GM12874 (cell line): Measurements from ENCODE around the gene ASB18.

ENCODE experiments used
- TF ChIP-seq, protein P1 (sequence below): IDR thresholded peaks from 2 replicates; pipeline ENCODE4 v1.5.1; 2011; ENCODE audit warnings: low read depth, mild to moderate bottlenecking, control low read depth, low read length, moderate library complexity; ENCODE audit not compliant: insufficient read depth

Gene ASB18

DNA sequence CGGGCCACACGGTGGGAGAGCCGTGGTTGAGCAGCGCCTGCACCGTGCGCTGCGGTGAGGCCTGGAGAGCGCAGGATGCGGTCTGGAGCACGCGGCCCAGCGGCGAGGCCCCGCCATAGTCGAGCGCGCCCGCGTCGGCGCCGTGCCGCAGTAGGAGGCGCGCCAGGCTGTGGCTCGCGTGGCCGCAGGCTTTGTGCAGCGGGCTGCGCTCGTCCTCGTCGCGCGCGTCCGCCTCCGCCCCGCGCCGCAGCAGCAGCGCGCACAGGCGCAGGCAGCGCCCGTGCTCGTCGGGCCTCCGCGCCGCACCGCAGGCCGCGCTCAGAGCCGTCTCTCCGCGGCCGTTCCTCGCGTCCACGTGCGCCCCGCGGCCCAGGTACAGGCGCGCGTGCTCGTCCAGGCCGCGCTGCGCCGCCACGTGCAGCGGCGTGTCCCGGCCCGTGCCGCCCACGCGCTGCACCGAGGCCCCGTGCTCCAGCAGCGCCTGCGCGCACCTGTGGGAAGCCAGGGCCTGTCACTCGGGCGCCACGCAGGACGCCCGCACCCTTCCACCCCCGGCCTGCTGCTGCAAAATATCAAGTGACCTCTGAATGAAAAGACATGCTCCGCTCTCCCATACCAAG is 49.7 kb downstream of the ASB18 start:
- TF ChIP-seq, protein P1, sequence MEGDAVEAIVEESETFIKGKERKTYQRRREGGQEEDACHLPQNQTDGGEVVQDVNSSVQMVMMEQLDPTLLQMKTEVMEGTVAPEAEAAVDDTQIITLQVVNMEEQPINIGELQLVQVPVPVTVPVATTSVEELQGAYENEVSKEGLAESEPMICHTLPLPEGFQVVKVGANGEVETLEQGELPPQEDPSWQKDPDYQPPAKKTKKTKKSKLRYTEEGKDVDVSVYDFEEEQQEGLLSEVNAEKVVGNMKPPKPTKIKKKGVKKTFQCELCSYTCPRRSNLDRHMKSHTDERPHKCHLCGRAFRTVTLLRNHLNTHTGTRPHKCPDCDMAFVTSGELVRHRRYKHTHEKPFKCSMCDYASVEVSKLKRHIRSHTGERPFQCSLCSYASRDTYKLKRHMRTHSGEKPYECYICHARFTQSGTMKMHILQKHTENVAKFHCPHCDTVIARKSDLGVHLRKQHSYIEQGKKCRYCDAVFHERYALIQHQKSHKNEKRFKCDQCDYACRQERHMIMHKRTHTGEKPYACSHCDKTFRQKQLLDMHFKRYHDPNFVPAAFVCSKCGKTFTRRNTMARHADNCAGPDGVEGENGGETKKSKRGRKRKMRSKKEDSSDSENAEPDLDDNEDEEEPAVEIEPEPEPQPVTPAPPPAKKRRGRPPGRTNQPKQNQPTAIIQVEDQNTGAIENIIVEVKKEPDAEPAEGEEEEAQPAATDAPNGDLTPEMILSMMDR: no peak

DNA sequence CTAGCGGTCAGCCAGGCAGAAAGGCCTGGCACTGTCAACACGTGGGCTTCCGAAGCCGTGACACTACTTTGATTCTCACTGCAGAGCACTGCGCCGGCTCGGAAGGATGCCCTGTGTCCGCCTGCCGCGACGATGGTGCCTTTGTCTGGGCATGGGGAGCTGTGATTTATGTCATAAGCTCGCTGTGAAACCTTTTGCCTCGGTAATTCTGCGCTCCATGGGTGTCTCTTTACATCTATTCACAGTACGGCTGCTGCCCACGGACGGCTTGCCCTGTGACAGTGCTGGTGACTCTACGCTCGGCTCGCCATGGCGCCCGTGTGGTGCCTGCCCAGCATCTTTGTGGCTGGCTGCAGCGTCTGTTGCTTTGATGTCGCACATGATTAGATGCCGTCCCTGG is 52.9 kb downstream of the ASB18 start:
- TF ChIP-seq, protein P1: no peak

DNA sequence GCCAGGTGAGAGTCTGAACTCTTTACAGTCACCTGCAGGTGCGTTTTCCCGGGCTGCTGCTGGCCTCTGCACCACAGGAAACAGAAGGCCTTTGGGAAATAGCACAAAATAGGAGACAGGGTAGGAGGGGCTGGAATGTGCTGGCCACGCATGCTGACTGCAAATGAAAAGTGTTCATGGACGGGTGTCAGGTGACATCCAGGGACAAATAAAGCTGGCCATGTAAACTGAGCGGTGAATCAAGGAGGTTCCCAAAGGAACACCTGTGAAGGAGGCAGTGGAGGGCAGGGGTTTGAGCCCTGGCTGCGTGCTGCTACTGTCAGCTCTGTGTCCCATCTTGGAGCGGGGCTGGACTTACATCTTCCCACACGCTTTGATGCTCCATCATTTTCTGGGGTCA is 53.7 kb downstream of the ASB18 start:
- TF ChIP-seq, protein P1: no peak

DNA sequence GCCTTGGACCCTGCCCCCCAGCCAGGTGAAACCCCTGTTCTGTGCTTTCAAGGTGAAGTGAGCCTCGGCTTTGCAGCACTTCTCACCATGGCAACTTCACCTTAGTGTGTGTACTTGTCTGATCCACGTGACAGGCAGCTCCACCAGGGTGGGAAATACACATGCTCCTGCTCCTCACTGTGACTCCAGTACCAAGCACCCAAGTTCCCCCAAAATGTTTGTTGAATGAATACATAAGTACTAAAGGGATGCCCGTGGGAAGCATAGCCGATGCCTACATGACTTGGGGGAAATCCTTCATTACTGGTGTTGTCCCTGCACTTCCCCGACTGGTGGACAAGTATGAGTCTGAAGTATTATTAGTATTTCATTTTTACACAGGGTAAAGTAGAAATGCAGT is 54.2 kb downstream of the ASB18 start:
- TF ChIP-seq, protein P1: no peak

DNA sequence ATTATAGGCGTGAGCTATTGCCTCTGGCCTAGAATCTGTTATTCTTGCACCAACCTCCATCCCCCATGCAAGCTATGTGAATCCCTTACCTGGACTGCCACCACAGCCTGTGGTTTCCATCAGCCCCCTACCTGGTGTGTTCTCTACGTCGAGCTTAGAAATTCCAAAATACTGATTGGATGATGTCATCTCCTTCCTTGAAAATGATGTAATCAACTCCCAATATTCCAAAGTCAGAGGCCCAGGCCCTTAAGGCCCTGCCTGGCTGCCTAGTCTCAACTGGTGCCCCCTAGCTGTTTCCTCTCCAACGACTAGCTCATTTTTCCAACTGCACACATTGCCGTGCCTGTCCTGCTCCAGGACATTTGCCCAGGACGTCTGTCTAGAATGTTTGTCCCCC is 54.7 kb downstream of the ASB18 start:
- TF ChIP-seq, protein P1: no peak

DNA sequence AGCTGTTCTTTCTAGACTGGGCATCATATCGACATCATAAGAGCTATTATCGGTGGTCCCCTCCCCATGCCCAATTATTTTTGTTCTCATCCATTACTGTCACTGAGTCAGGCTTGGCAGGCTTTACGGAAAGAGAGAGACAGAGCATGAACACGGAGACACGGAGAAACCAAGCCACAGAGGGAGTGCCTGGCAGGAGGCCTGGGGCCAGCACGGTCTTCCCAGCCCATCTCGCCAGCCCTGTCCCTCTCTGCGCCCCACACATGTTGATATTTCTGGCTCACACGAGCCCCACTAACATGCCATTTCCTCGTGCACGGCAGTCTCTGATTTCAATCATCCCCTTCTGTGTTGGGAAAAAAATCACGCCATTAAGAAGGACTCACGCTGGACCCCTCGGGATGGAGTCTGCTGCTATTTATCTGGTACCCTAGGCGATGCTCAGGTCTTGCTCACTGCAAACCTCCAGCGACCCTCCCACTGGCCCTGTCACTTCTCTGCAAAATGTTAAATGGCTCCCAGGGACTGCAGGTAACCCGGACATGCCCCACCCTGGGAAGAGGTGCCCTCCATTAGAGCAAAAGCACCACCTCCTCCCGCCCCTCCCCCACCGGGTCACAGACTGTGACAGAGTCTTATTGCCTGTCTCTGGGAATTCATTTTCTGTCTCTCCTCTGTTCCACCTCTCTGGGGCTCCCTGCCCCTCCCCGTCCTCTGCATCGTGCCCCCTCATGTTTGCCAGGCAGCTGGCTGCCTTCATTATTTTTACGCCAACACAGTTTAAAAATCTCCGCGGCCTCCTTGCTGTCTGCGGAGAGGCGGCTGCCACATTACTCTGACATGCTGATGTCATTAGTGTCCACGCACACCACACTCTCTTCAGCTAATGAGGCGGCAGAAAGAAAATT is 55.9 kb downstream of the ASB18 start:
- TF ChIP-seq, protein P1: no peak

DNA sequence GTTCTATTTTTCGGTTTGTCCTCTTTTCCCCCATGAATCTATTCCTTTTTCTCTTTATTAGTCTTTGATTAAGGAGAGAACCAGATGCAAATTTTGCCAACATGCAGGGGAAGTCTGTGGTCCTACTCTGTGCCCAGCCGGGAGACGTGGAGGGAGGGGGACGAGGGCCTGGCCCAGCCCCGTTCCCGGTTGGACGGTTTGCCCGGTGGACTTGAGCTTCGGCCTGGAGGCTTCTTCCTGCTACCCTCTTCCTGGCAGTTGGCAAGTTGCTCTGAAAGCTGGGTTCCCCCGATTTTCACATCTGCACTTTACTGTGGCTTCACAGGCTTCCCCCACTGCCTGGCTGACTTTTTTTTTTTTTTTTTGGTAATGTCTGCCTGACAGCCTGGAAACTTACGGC is 56.7 kb downstream of the ASB18 start:
- TF ChIP-seq, protein P1: no peak
